Measurements from ENCODE around the gene PEG3. TPM values are rescaled to one million over a fixed set of nuclear protein-coding genes. Genes with fewer than 3 reads are reported as not detected.

The PEG3 gene
- polyA plus RNA-seq, 12 donors = 85.2 to 285 (median 235) TPM

GRCh38 chr19:56813531-56813930, 27.0 kb downstream of the PEG3 start:
- no peak for DNase-seq

GRCh38 chr19:56811480-56811879, 29.0 kb downstream of the PEG3 start:
- no peak for DNase-seq

- DNase-seq = no peak
Observed at GRCh38 chr19:56810260-56810659, 30.3 kb downstream of the PEG3 start.

GRCh38 chr19:56808717-56809392, 31.7 kb downstream of the PEG3 start:
- no peak for DNase-seq

- DNase-seq = no peak
Observed at GRCh38 chr19:56806639-56807038, 33.9 kb downstream of the PEG3 start.

Other genes starting within 250 kb of the PEG3 start
- gene ZNF71, start 245.4 kb downstream of the PEG3 start, polyA plus RNA-seq (ENCODE audit: insufficient read length in 12 of 12) = 1 to 10 TPM in 11 of 12 donors, not detected in 1; 5.8 to 8.8 (median 7.1) TPM
- 1 to 10 TPM in 10 of 12 donors, not detected in 2; 1.2 to 2.6 (median 1.7) TPM for gene SMIM17, start 197.6 kb downstream of the PEG3 start, polyA plus RNA-seq (ENCODE audit: insufficient read length in 12 of 12)
- 1 to 10 TPM in 10 of 12 donors, not detected in 2; 1.7 to 5.7 (median 2.4) TPM for gene ZNF835, start 169.0 kb downstream of the PEG3 start, polyA plus RNA-seq (ENCODE audit: insufficient read length in 12 of 12)
- gene ZIM2, start within 50 bp of the PEG3 start, polyA plus RNA-seq (ENCODE audit: insufficient read length in 12 of 12) = 1 to 10 TPM in 9 of 12 donors, under 1 TPM in 1, not detected in 2; 0.79 to 4.8 (median 2.8) TPM

Measured in muscle of arm (tissue), 12 donors.